ENCODE data around the gene CLIC1.

The CLIC1 gene

DNA sequence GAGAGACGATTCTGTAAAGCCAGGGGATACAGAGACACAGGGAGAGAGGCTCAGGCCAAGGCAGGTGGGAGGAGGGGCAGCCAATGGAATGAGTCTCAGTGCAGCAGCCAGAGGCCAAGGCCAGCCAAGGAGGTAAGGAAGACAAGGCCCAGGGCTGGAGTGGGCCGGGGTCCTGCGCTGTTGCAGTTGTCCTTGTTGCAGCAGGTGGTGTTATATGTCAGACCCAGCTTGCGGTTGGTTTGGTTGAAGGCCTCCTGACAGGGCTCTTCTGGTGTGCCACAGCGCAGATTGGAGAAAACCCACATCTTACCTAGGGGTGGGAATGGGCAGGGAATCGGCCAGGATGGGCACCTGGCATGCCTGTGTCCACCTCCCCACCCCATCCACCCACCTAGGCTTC is 17.3 kb downstream of the CLIC1 start:
- TF ChIP-seq CTCF (IDR thresholded peaks at IDR 0.05; ENCODE audit: low read depth, low read length, missing control alignments): no peak
- no peaks in the 10 kb centered on the region for H3K27me3 ChIP-seq (replicated peaks)
- no peak overlapping the region for H3K27ac ChIP-seq
- DNase-seq: no peak
- in situ Hi-C loops (cut with HindIII; ENCODE audit: low pct_ligation_motif_present, low sequenced_read_pairs): no loop called here
- H3K36me3 ChIP-seq (replicated peaks): no peaks in the 10 kb centered on the region
- H3K4me3 ChIP-seq (ENCODE audit: low read depth, low read length): no peak overlapping the region

GRCh38 chr6:31718265-31718664 is 18.1 kb downstream of the CLIC1 start:
- Histone ChIP-seq H3K27ac (no peak overlapping the region), H3K4me3 (ENCODE audit: low read depth, low read length) (no peak overlapping the region), H3K36me3 (replicated peaks) (no peaks in the 10 kb centered on the region), H3K27me3 (replicated peaks) (no peaks in the 10 kb centered on the region)
- in situ Hi-C loops (cut with HindIII; ENCODE audit: low pct_ligation_motif_present, low sequenced_read_pairs): no loop called here
- DNase-seq: no peak
- no peak for TF ChIP-seq CTCF (IDR thresholded peaks at IDR 0.05; ENCODE audit: low read depth, low read length, missing control alignments)

DNA sequence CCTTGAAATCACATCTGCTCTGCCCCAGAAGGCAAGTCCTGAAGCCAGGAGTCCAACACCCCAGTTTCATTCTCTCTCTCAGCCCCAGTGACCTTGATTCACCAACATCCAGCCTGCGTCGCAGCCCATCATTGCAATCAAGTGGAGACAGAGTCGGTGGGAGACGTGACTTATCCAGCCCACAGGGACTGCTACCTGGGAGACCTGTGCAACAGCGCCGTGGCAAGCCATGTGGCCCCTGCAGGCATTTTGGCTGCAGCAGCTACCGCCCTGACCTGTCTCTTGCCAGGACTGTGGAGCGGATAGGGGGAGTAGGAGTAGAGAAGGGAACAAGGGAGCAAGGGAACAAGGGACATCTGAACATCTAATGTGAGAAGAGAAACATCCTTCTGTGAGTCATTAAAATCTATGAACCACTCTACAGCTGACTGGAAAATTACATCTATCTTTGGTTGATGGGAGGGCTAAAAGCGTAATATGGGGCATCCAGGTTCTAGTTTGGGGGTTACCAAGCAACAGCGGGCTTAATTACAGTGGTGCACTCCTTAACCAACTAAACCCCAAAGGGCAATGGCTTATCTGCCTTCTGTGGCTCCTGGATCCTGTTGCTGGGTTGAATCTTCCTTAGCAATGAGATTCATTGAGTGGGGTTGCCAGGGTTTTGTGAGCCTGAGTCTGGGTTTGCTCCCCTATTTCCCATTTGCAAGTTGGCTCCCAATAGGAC is 18.7 kb downstream of the CLIC1 start:
- no peaks in the 10 kb centered on the region for H3K36me3 ChIP-seq (replicated peaks)
- H3K4me3 ChIP-seq (ENCODE audit: low read depth, low read length): no peak overlapping the region
- in situ Hi-C loops (cut with HindIII; ENCODE audit: low pct_ligation_motif_present, low sequenced_read_pairs): no loop called here
- no peak overlapping the region for H3K27ac ChIP-seq
- H3K27me3 ChIP-seq (replicated peaks): no peaks in the 10 kb centered on the region
- no peak for DNase-seq
- TF ChIP-seq CTCF (IDR thresholded peaks at IDR 0.05; ENCODE audit: low read depth, low read length, missing control alignments): no peak

GRCh38 chr6:31715022-31715958 is 21.0 kb downstream of the CLIC1 start, which contains the start of gene LY6G6D:
Gene LY6G6D, plus strand, starts transcription at chr6:31715348. Its CDS starts 8 bp downstream, at chr6:31715356.
- DNase-seq: no peak
- TF ChIP-seq CTCF (IDR thresholded peaks at IDR 0.05; ENCODE audit: low read depth, low read length, missing control alignments): no peak
- Histone ChIP-seq H3K36me3 (replicated peaks) (no peaks in the 10 kb centered on the region), H3K27me3 (replicated peaks) (no peaks in the 10 kb centered on the region), H3K4me3 (ENCODE audit: low read depth, low read length) (no peak within 1 kb of the TSS), H3K27ac (no peak within 1 kb of the TSS)
- in situ Hi-C loops (cut with HindIII; ENCODE audit: low pct_ligation_motif_present, low sequenced_read_pairs): no loop called here

DNA sequence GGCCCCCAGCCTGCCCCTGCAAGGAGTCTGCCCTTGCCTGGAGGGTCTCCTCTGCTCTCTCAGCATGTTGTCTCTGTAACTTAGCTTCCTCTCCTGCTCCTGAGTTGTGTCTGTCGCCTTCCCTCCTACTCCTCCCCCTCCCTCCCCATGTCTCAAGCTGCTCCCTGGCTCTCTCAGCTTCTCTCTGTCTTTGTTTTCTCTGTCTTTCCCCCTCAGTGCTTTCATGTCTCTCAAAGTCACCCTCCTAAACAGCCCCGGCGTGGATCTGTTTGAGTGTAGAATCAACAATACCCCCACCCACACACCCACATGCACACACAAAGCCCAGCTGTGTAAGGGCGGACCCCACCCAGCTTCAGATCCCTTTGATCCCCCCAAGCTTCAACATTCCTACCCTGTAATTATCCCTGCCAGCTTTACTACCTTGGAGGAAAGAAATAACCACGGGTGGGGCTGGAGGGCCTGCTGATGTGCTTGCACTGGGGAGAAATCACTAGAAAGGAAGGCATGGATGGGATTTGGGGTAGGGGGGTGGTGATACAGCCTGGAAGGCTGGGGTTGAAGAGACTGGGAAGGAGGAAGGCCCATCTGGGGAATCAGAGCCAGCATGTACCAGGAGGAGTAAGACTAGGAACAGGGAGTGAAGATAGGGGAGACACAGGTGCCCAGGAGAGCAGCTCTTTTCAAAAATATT is 22.2 kb downstream of the CLIC1 start:
- in situ Hi-C loops (cut with HindIII; ENCODE audit: low pct_ligation_motif_present, low sequenced_read_pairs): no loop called here
- H3K27ac ChIP-seq: no peak overlapping the region

More for the DNA sequence above, 22.2 kb downstream of the CLIC1 start:
- Histone ChIP-seq H3K36me3 (replicated peaks) (no peaks in the 10 kb centered on the region), H3K4me3 (ENCODE audit: low read depth, low read length) (no peak overlapping the region), H3K27me3 (replicated peaks) (no peaks in the 10 kb centered on the region)
- DNase-seq: no peak
- TF ChIP-seq CTCF (IDR thresholded peaks at IDR 0.05; ENCODE audit: low read depth, low read length, missing control alignments): no peak

Data from brain microvascular endothelial cell (primary cell).